DOHH2 (cell line): ENCODE measurements around the gene CACNA1I.

Experiments used
- H3F3A ChIP-seq: fragments of 200-600 bp; sonication (generic), shearing (Covaris generic); 2 replicates; pipeline ENCODE4 v1.6.0; 2016; ENCODE audit warnings: antibody characterized with exemption, mild to moderate bottlenecking; ENCODE audit not compliant: control insufficient read depth, insufficient read depth
- H3K27ac ChIP-seq: fragments of 200-600 bp; sonication (generic); 2 replicates; pipeline ENCODE4 v1.5.1; 2014; ENCODE audit warnings: low read depth, mild to moderate bottlenecking, low read length, moderate library complexity
- H3K27me3 ChIP-seq: fragments of 200-600 bp; sonication (generic); 2 replicates; pipeline ENCODE4 v1.6.1; 2014; ENCODE audit warnings: mild to moderate bottlenecking, low read length, mixed read lengths; ENCODE audit not compliant: control insufficient read depth
- H3K36me3 ChIP-seq: fragments of 200-600 bp; sonication (generic); 2 replicates; pipeline ENCODE4 v1.6.1; 2014; ENCODE audit warnings: mild to moderate bottlenecking, low read length, moderate library complexity, mixed read lengths; ENCODE audit not compliant: control insufficient read depth
- H3K4me1 ChIP-seq: fragments of 200-600 bp; sonication (generic); 2 replicates; pipeline ENCODE4 v1.6.1; 2014; ENCODE audit warnings: mild to moderate bottlenecking, low read length, mixed read lengths; ENCODE audit not compliant: control insufficient read depth
- H3K4me2 ChIP-seq: fragments of 200-600 bp; sonication (generic); 2 replicates; pipeline ENCODE4 v1.6.0; 2014; ENCODE audit warnings: mild to moderate bottlenecking, low read length, moderate library complexity
- H3K4me3 ChIP-seq: fragments of 200-600 bp; sonication (generic); 2 replicates; pipeline ENCODE4 v1.5.1; 2014; ENCODE audit warnings: mild to moderate bottlenecking, low read length, mixed read lengths
- H3K79me2 ChIP-seq: fragments of 200-600 bp; sonication (generic); 2 replicates; pipeline ENCODE4 v1.6.1; 2014; ENCODE audit warnings: mild to moderate bottlenecking, low read length, mixed read lengths; ENCODE audit not compliant: control insufficient read depth
- H3K9me2 ChIP-seq: fragments of 200-600 bp; sonication (generic); replicated peaks from 2 replicates; pipeline ENCODE4 v1.6.1; 2014; ENCODE audit warnings: mild to moderate bottlenecking, low read length, mixed read lengths; ENCODE audit not compliant: control insufficient read depth
- H3K9me3 ChIP-seq: fragments of 200-600 bp; sonication (generic); 2 replicates; pipeline ENCODE4 v1.6.1; 2014; ENCODE audit warnings: antibody characterized with exemption, low read length, mixed read lengths; ENCODE audit not compliant: control insufficient read depth, insufficient read depth
- H4K20me1 ChIP-seq: fragments of 200-600 bp; sonication (generic); 2 replicates; pipeline ENCODE4 v1.6.0; 2014; ENCODE audit warnings: low read depth, mild to moderate bottlenecking, antibody characterized with exemption, low read length, moderate library complexity; ENCODE audit not compliant: control insufficient read depth, insufficient read depth
- CTCF ChIP-seq: fragments of 200-600 bp; sonication (generic); IDR thresholded peaks from one replicate; pipeline ENCODE4 v1.5.1; 2014; ENCODE audit warnings: antibody characterized with exemption, mild to moderate bottlenecking, low read depth, low read length; ENCODE audit not compliant: poor library complexity, severe bottlenecking
- EZH2phosphoT487 ChIP-seq: fragments of 200-600 bp; sonication (generic); IDR thresholded peaks from 2 replicates; pipeline ENCODE4 v1.6.1; 2017; ENCODE audit warnings: borderline replicate concordance, mild to moderate bottlenecking, antibody characterized with exemption, low read length, moderate library complexity, mixed read lengths

CACNA1I gene

GRCh38 chr22:39621826-39622225 is 51.3 kb downstream of the CACNA1I start:
- Histone ChIP-seq H3K9me3 (no peaks in the 10 kb centered on the region), H3F3A (no peaks in the 10 kb centered on the region), H3K27ac (no peak overlapping the region), H3K4me3 (no peak overlapping the region), H3K79me2 (no peaks in the 10 kb centered on the region), H3K4me2 (no peak overlapping the region), H3K4me1 (peaks cover 5% of the 10 kb centered on the region; the same call in 1 of the 2 replicates), H3K9me2 (no peaks in the 10 kb centered on the region), H3K27me3 (peaks cover 7% of the 10 kb centered on the region), H4K20me1 (no peaks in the 10 kb centered on the region), H3K36me3 (no peaks in the 10 kb centered on the region)
- TF ChIP-seq CTCF, result no peak
- no peak for TF ChIP-seq EZH2phosphoT487

GRCh38 chr22:39622881-39623367 is 52.4 kb downstream of the CACNA1I start:
- Histone ChIP-seq H3K79me2 (no peaks in the 10 kb centered on the region), H3K4me1 (peaks cover 2% of the 10 kb centered on the region; the same call in 1 of the 2 replicates), H3K36me3 (no peaks in the 10 kb centered on the region), H3K4me2 (no peak overlapping the region), H3F3A (no peaks in the 10 kb centered on the region), H3K4me3 (no peak overlapping the region), H3K27me3 (peaks cover 3% of the 10 kb centered on the region; the same call in 1 of the 2 replicates), H3K9me2 (no peaks in the 10 kb centered on the region), H4K20me1 (no peaks in the 10 kb centered on the region), H3K27ac (no peak overlapping the region), H3K9me3 (no peaks in the 10 kb centered on the region)
- TF ChIP-seq CTCF, result peak; percentile 61
- TF ChIP-seq EZH2phosphoT487, result no peak

DNA sequence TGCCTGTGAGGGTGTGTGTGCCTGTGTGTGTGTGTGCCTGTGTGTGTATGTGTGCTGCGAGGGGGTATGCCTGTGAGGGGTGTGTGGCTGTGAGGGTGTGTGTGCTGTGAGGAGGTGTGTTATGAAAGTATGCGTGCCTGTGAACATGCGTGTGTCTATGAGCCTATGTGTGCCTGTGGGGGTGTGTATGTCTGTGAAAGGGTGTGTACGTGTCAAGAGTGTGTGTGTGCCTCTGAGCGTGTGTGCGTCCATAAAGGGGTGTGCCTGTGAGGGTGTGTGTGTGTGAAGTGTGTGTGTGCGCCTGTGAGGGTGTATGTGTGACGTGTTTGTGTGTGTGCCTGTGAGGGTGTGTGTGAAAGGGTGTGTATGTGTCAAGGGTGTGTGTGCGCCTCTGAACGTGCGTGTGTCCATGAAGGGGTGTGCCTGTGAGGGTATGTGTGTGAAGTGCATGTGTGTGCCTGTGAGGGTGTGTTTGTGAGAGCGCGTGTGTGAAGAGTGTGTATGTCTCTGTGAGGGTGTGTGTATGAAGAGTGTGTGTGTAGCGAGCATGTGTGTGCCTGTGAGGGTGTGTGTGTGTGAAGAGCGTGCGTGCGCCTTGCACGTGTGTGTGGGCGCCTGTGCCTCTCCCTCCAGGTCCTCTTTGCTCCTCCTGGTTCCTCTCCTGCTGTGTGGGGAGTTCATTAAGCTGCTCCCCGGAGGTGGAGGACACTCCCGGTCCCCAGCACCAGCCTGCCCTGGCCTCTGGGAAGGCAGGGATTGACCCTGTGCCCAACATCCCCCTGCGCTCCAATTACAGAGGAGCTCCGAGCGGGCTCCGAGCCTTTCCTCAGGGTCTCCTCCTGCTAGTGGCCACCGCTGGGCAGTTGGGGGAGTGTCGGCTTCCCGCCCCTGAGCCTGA is 53.3 kb downstream of the CACNA1I start:
- Histone ChIP-seq H3K4me3 (no peak overlapping the region), H4K20me1 (no peaks in the 10 kb centered on the region), H3K27ac (no peak overlapping the region), H3K4me1 (no peaks in the 10 kb centered on the region), H3K36me3 (no peaks in the 10 kb centered on the region), H3K9me2 (no peaks in the 10 kb centered on the region), H3K79me2 (no peaks in the 10 kb centered on the region), H3K4me2 (no peak overlapping the region), H3K9me3 (no peaks in the 10 kb centered on the region), H3K27me3 (no peaks in the 10 kb centered on the region), H3F3A (no peaks in the 10 kb centered on the region)
- TF ChIP-seq EZH2phosphoT487 (no peak), CTCF (no peak)
